Esophagus muscularis mucosa (tissue), 4 donors: ENCODE results near the gene SULT1A2. TPM values are rescaled to one million over a fixed set of nuclear protein-coding genes. Genes with fewer than 3 reads are reported as not detected.
"Not testable (repeated sequence)": the region's sequence is repeated elsewhere in the genome, so short reads cannot be mapped to it uniquely, and the experiment has no call there.

Source experiments
- DNase-seq: peaks from one replicate; pipeline ENCODE4 v3.0.0-alpha.2; 2017; ENCODE audit errors: extremely low spot score
- H3K27ac ChIP-seq, 4 donors: fragments of 200-600 bp; sonication (generic); replicated peaks in 1 of 4; 1 replicate in 3 of 4; 2 replicates in 1 of 4; pipeline ENCODE4 v1.5.1; 2016 to 2019; ENCODE audit warnings: mild to moderate bottlenecking in 1 of 4
- H3K27me3 ChIP-seq, 4 donors: fragments of 200-600 bp; sonication (generic); one replicate each; pipeline versions ENCODE4 v1.5.1 to v1.6.0; 2016 to 2019
- H3K36me3 ChIP-seq, 4 donors: fragments of 200-600 bp; sonication (generic); one replicate each; pipeline ENCODE4 v1.5.1; 2016 to 2019
- H3K4me1 ChIP-seq, 4 donors: fragments of 200-600 bp; sonication (generic); one replicate each; pipeline ENCODE4 v1.5.1; 2016 to 2019
- H3K4me3 ChIP-seq, 4 donors: fragments of 200-600 bp; sonication (generic); 1 replicate in 2 of 4; 2 replicates in 2 of 4; pipeline ENCODE4 v1.5.1; 2016 to 2019; ENCODE audit warnings: mild to moderate bottlenecking in 4 of 4, moderate library complexity in 1 of 4
- H3K9me3 ChIP-seq, 4 donors: fragments of 200-600 bp; sonication (generic); 1 replicate in 3 of 4; 2 replicates in 1 of 4; pipeline ENCODE4 v1.5.1; 2016 to 2019
- EP300 ChIP-seq: sonication (generic); formaldehyde crosslinking; IDR thresholded peaks from one replicate; pipeline ENCODE4 v1.6.1; 2017; ENCODE audit warnings: antibody characterized with exemption
- POLR2A ChIP-seq: fragments of 450-650 bp; IDR thresholded peaks from one replicate; pipeline ENCODE4 v1.6.1; 2017; ENCODE audit warnings: antibody characterized with exemption, moderate library complexity, mild to moderate bottlenecking, low read depth
- POLR2AphosphoS5 ChIP-seq, 2 donors: sonication (generic); formaldehyde crosslinking; IDR thresholded peaks; one replicate each; pipeline ENCODE4 v1.6.1; 2017; ENCODE audit warnings: antibody characterized with exemption in 2 of 2
- WGBS: methylation state at CpG from one replicate; pipeline ENCODE4 v1.1.5; 2018; 5-methylcytosine and 5-hydroxymethylcytosine counted together
- intact Hi-C: fragments of 100-400 bp; cut with DNase I; formaldehyde crosslinking; loops from one replicate; pipeline ENCODE4 v1.15.1; 2023
- total RNA-seq, 4 donors: library from RNA; depleted of rRNA; stranded (reverse); fragments of >200 nt; gene quantifications; one replicate each; pipeline versions ENCODE4 v1.1.0 to v1.2.1, GENCODE V29; 2016
- TF ChIP-seq, protein P1 (sequence below), 3 experiments: fragments of 200-600 bp in 2 of 3; fragments of 450-650 bp in 1 of 3; sonication (generic) in 2 of 3; IDR thresholded peaks; one replicate each; pipeline ENCODE4 v1.5.1; 2017 to 2019; ENCODE audit warnings: antibody characterized with exemption in 3 of 3, mild to moderate bottlenecking in 2 of 3, moderate library complexity in 1 of 3

Gene SULT1A2
- total RNA-seq, 4 donors from 2014 or later, result 0.97 to 1.8 (median 1.3) TPM; not detected in 1

DNA sequence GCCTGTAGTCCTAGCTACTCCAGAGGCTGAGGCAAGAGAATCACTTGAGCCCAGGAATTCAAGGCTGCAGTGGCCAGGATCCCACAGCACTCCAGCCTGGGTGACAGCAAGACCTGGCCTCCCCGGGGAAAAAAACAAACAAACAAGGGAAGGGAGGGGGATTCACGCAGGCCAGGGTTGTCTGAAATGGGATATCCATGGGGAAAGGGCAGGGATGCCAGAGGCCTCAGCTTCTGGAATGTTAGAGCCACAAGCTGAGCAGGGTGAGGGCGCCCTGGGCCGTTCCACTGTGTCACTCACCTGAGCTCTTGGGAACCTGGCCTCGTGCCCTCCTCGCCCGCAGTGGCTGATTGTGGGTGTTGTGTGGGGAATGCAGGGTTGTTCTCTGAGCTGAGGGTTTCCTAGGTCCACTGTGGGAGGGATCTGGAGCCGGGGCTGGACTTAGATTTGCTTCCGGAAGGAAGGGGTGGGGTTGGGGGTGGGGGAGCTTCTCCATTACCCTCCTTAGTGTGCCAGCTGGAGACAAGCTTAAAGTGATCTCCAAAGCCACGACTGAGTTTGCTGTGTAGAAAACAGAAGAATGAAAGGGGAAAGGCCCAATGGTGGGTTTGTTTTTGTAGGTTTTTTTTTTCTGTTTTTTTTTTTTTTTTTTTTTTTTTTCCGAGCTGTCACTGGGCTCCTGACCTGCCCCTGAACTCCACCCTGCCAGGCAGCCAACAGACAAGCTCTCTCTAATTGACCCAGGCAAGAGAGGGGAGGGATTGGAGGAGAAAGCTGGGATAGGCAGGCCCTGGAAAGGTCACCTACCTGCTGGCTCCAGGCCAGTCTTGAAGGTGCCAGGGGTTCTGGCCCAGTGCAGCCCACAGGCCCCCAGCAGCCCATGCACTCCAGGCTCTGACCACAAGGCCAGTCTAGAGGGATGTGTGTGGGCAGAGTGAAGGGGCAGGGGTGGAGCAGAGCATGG lies 13.1 kb upstream of the SULT1A2 start, which contains the start of gene SULT1A1:
TSS of gene SULT1A1 (minus strand) at position 414 of the 964 bp plus-strand sequence. CDS start 1,189 bp downstream, outside the sequence.
- H3K27ac ChIP-seq, result peak within 1 kb of the TSS in 3 of 4 donors; percentile 28 to 55 (median 45)
- H3K36me3 ChIP-seq, result peaks cover 0 to 15% (median 8%) of the 10 kb centered on the region in 4 donors
- TF ChIP-seq EP300, result no peak
- TF ChIP-seq, protein P1, sequence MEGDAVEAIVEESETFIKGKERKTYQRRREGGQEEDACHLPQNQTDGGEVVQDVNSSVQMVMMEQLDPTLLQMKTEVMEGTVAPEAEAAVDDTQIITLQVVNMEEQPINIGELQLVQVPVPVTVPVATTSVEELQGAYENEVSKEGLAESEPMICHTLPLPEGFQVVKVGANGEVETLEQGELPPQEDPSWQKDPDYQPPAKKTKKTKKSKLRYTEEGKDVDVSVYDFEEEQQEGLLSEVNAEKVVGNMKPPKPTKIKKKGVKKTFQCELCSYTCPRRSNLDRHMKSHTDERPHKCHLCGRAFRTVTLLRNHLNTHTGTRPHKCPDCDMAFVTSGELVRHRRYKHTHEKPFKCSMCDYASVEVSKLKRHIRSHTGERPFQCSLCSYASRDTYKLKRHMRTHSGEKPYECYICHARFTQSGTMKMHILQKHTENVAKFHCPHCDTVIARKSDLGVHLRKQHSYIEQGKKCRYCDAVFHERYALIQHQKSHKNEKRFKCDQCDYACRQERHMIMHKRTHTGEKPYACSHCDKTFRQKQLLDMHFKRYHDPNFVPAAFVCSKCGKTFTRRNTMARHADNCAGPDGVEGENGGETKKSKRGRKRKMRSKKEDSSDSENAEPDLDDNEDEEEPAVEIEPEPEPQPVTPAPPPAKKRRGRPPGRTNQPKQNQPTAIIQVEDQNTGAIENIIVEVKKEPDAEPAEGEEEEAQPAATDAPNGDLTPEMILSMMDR (IDR thresholded peaks at IDR 0.05), result no peak
- no peak for TF ChIP-seq POLR2A
- no peak for TF ChIP-seq POLR2AphosphoS5 (IDR thresholded peaks at IDR 0.05)

DNA sequence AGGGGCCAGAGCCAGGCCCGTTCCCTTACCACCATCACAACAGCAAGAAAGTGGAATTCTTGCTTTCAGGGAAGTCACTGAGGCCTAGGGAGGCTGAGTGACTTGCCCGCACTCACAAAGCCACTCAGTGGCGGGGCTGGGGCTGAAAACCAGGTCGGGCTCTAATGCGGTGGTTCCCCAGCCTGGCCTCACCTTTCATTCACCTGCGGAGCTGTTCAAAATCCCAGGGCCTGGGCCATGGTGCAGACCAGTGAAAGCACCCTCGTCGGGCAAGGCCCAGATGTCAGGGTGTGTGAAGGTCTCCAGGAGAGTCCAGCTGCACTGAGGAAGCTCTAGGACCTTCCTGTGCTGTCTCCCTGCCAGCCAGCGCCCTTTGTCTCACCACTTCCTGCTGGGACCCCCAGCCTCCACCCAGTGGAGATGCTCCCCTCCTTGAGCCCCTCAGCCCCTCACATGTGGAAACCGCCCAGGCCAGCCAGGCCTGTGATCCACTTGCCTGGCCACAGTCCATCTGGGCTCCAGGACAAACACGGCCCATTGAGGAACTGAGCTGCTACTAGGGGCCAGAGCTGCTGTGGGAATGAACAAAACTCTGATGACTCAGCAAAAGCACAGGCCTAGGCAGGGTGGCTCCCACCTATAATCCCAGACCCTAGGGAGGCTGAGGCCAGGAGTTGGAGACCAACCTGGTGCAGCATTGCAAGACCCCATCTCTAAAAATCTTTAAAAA lies 12.2 kb upstream of the SULT1A2 start:
- DNase-seq, result peak; percentile 91
- Histone ChIP-seq H3K36me3 (peaks cover 0 to 23% (median 8%) of the 10 kb centered on the region in 4 donors), H3K4me3 (peak overlapping the region; percentile 38 to 52 (median 42)), H3K27ac (peak overlapping the region in 3 of 4 donors; percentile 28 to 55 (median 45)), H3K4me1 (peaks cover 18 to 23% (median 19%) of the 10 kb centered on the region in 4 donors)
- intact Hi-C loops, H3K27me3 ChIP-seq, H3K9me3 ChIP-seq: not testable (repeated sequence)
- 78% methylated on average over 9 of the region's 11 CpGs for WGBS

More for the DNA sequence above, 13.1 kb upstream of the SULT1A2 start, which contains the start of gene SULT1A1:
- no peaks in the 10 kb centered on the region for H3K9me3 ChIP-seq
- H3K27me3 ChIP-seq, result no peaks in the 10 kb centered on the region
- H3K4me1 ChIP-seq, result peaks cover 18 to 23% (median 19%) of the 10 kb centered on the region in 4 donors
- peak; percentile 92 for DNase-seq
- 47% methylated on average over 11 of the region's 11 CpGs for WGBS
- intact Hi-C loops, result no loop called here
- H3K4me3 ChIP-seq, result peak within 1 kb of the TSS; percentile 38 to 52 (median 42)

DNA sequence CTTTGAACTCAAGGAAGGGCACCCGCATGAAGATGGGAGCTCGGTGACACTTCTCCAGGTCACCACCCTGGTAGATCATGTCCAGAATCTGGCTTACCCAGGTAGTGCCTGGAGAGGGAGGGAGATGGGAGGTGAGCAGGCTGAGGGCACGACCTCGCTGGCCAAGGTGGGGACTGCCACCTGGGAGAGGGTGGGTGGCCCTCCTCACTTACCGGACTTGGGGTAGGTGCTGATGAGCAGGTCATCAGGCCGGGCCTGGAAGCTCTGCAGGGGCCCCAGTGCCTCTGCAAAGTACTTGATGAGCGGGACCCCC lies 11.6 kb upstream of the SULT1A2 start:
- WGBS, result 93% methylated on average over 3 of the region's 7 CpGs

DNA sequence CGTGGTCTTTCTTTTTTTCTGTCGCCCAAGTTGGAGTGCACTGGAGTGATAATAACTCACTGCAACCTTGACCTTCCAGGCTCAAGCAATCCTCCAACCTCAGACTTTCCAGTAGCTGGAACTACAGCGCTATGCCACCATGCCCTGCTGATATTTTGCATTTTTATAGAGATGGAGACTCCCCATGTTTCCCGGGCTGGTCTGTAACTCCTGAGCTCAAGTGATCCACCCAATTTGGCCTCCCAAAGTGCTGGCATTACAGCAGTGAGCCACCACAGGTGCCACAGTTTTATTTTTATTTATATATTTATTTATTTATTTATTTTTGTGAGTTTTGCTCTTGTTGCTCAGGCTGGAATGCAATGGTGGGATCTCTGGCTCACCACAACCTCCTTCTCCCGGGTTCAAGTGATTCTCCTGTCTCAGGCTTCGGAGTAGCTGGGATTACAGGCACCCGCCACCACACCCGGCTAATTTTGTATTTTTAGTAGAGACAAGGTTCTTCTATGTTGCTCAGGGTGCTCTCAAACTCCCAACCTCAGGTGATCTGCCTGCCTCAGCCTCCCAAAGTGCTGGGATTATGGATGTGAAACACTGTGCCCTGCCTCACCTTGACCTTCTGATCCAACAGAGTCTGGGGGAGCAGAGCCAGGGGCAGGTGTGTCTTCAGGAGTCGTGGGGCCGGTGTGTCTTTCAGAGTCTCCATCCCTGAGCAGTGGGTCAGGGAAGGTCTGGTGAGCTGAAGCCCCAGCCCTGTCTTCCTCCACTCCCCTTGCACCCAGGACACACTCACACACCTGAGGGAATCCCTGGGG lies 11.0 kb upstream of the SULT1A2 start:
- DNase-seq, result peak; percentile 62
- H3K4me3 ChIP-seq, H3K27me3 ChIP-seq, H3K9me3 ChIP-seq, H3K27ac ChIP-seq, intact Hi-C loops: not testable (repeated sequence)
- Histone ChIP-seq H3K36me3 (peaks cover 0 to 23% (median 8%) of the 10 kb centered on the region in 4 donors), H3K4me1 (peaks cover 18 to 23% (median 19%) of the 10 kb centered on the region in 4 donors)
- 91% methylated on average over 10 of the region's 10 CpGs for WGBS

More for the DNA sequence above, 11.6 kb upstream of the SULT1A2 start:
- peaks cover 18 to 23% (median 19%) of the 10 kb centered on the region in 4 donors for H3K4me1 ChIP-seq
- H3K36me3 ChIP-seq, result peaks cover 0 to 23% (median 8%) of the 10 kb centered on the region in 4 donors
- intact Hi-C loops, H3K27ac ChIP-seq, H3K4me3 ChIP-seq, H3K27me3 ChIP-seq, DNase-seq, H3K9me3 ChIP-seq: not testable (repeated sequence)

DNA sequence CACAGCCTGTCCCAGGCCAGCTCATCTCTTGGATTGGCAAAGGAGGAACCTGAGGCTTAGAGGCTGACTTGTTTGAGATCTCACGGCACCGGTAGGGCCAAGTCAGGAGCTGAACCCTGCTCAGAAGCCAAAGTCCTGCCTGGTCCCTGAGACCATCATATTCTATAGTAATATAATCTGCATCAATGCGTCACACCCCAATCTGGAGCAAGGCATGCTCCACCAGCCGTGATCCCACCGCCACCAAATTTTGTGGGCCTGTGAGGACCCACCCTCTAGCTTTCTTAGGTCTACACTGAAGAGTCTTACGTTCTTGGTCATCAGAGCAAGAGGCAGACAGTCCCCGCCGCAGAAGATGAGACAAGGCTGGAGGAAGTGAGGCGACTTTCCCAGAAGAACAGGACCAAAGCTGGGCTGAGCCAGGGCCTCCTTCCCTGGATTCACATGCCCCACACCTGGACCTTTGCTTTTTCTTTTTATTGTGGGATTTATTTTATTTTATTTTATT lies 10.3 kb upstream of the SULT1A2 start:
- WGBS, result 91% methylated on average over 9 of the region's 9 CpGs
- no peak for DNase-seq

More for the DNA sequence above, 10.3 kb upstream of the SULT1A2 start:
- intact Hi-C loops, result no loop called here
- H3K36me3 ChIP-seq, result peaks cover 0 to 23% (median 8%) of the 10 kb centered on the region in 4 donors
- no peak overlapping the region for H3K4me3 ChIP-seq
- TF ChIP-seq, protein P1 (IDR thresholded peaks at IDR 0.05), result no peak
- TF ChIP-seq POLR2A, result no peak
- no peak for TF ChIP-seq POLR2AphosphoS5 (IDR thresholded peaks at IDR 0.05)
- no peak for TF ChIP-seq EP300
- H3K27ac ChIP-seq, result no peak overlapping the region
- peaks cover 18 to 23% (median 19%) of the 10 kb centered on the region in 4 donors for H3K4me1 ChIP-seq
- H3K9me3 ChIP-seq, result no peaks in the 10 kb centered on the region
- peaks cover 0 to 3% (median 0%) of the 10 kb centered on the region in 4 donors for H3K27me3 ChIP-seq
